Adrenal gland (tissue), 19 donors: Measurements from ENCODE around the gene S100A4. TPM values are rescaled to one million over a fixed set of nuclear protein-coding genes. Genes with fewer than 3 reads are reported as not detected.
"Not testable (repeated sequence)": the region's sequence is repeated elsewhere in the genome, so short reads cannot be mapped to it uniquely, and the experiment has no call there.

Experiments
- DNase-seq, 7 donors: peaks; one replicate each; pipeline ENCODE4 v3.0.0-alpha.2; 2019 to 2020
- H3K27ac ChIP-seq, 5 donors: fragments of 200-600 bp; sonication (generic) in 4 of 5; 1 replicate in 3 of 5; 2 replicates in 2 of 5; pipeline versions ENCODE4 v1.5.1 to v1.8.0; 2016 to 2020; ENCODE audit warnings: mild to moderate bottlenecking in 1 of 5
- H3K27me3 ChIP-seq: fragments of 200-600 bp; 2 replicates; pipeline ENCODE4 v1.8.0; 2021
- H3K36me3 ChIP-seq, 2 donors: fragments of 200-600 bp; replicated peaks in 1 of 2; 1 replicate in 1 of 2; 2 replicates in 1 of 2; pipeline versions ENCODE4 v1.5.1 to v1.8.0; 2018 to 2022
- H3K4me1 ChIP-seq, 2 donors: fragments of 200-600 bp; replicated peaks in 1 of 2; 1 replicate in 1 of 2; 2 replicates in 1 of 2; pipeline versions ENCODE4 v1.5.1 to v1.8.0; 2018 to 2021
- H3K4me3 ChIP-seq, 4 donors: fragments of 200-600 bp; sonication (generic) in 3 of 4; one replicate each; pipeline ENCODE4 v1.5.1; 2016 to 2018
- H3K9me3 ChIP-seq, 3 donors: fragments of 200-600 bp; sonication (generic) in 1 of 3; replicated peaks in 1 of 3; 1 replicate in 2 of 3; 2 replicates in 1 of 3; pipeline versions ENCODE4 v1.5.1 to v1.8.0; 2016 to 2021
- CTCF ChIP-seq, 6 experiments: fragments of 450-650 bp in 4 of 6; fragments of 200-600 bp in 2 of 6; sonication (generic) in 1 of 6; IDR thresholded peaks; 1 replicate in 5 of 6; 2 replicates in 1 of 6; pipeline versions ENCODE4 v1.5.1 to v1.8.0; 2016 to 2021; ENCODE audit warnings: antibody characterized with exemption in 6 of 6, mild to moderate bottlenecking in 2 of 6, moderate library complexity in 1 of 6
- POLR2A ChIP-seq, 2 donors: fragments of 450-650 bp; IDR thresholded peaks; one replicate each; pipeline ENCODE4 v1.6.1; 2017; ENCODE audit warnings: antibody characterized with exemption in 2 of 2, mild to moderate bottlenecking in 2 of 2, moderate library complexity in 1 of 2
- WGBS, 4 donors: extraction: QIAGEN DNeasy Blood & Tissue Kit in 2 of 4; methylation state at CpG; one replicate each; pipeline versions ENCODE4 v1.1.5 to v1.1.7; 2013 to 2017; 5-methylcytosine and 5-hydroxymethylcytosine counted together
- intact Hi-C, 2 donors: fragments of 100-400 bp; cut with DNase I; formaldehyde crosslinking; loops; one replicate each; pipeline versions ENCODE4 v1.14.1 to v1.15.0; 2022 to 2023
- long read RNA-seq, 10 donors: library from polyadenylated mRNA in 3 of 10; unstranded in 2 of 10; stranded (forward) in 1 of 10; transcript quantifications; one replicate each; pipeline ENCODE4 v2.0.0 and lab custom pipeline, GENCODE V29; 2021 to 2026
- polyA plus RNA-seq, 3 donors: library from polyadenylated mRNA; stranded (reverse); fragments of 200-250 nt in 2 of 3; fragments of 350-450 nt in 1 of 3; fragmentation: Illumina TruSeq in 1 of 3; extraction: RNeasy Lipid Tissue Mini Kit (QIAGEN cat#74804) in 1 of 3; gene quantifications; one replicate each; pipeline ENCODE4 v1.2.3, GENCODE V29; 2013 to 2014
- total RNA-seq, 9 donors: library from RNA; depleted of rRNA in 4 of 9; stranded (reverse); fragments of >200 nt in 4 of 9; fragments of 120-200 nt in 1 of 9; fragmentation: NEBNext Ultra II Directional in 1 of 9; extraction: Animal tissue kit (Norgen Biotek cat#: 25700) in 1 of 9; gene quantifications; one replicate each; pipeline versions ENCODE4 v1.1.0 to v1.2.4, GENCODE V29; 2013 to 2023
- donor health status: healthy with polysubstance abuse.
- donor health status: Bipolar disorder and iron deficiency.
- donor health status: DM: yes; HTN: yes; CAD: no.
- donor health status: DM: no; HTN: no; CAD: no.
- donor health status: DM: no; HTN: no; CAD: no.
- donor health status: DM: yes; HTN: yes; CAD: no.

The S100A4 gene
- 100 to 1,000 TPM in 4 of 9 donors, 10 to 100 TPM in 4, 1 to 10 TPM in 1; 7.9 to 291 (median 88.0) TPM for total RNA-seq
- 100 to 1,000 TPM in 2 of 3 donors, 10 to 100 TPM in 1; 26.7 to 742 (median 455) TPM for polyA plus RNA-seq
- long read RNA-seq, donor 1, partial matches to known transcripts, result 0 of 3 reads
- long read RNA-seq, donor 1, other reads (novel, unspliced or antisense), result 0 of 3 reads
- long read RNA-seq, donor 2, transcript S100A4-204 (3 exons, 600 nt), result major isoform, 5 of 7 reads
- long read RNA-seq, donor 2, partial matches to known transcripts, result 0 of 7 reads
- long read RNA-seq, donor 2, other reads (novel, unspliced or antisense), result 0 of 7 reads
- long read RNA-seq, donor 3, partial matches to known transcripts, result 0 of 2 reads
- long read RNA-seq, donor 3, other reads (novel, unspliced or antisense), result 0 of 2 reads
- long read RNA-seq, donor 4, transcript S100A4-204 (3 exons, 600 nt), result major isoform, 59 of 66 reads
- long read RNA-seq, donor 4, partial matches to known transcripts, result 0 of 66 reads
- long read RNA-seq, donor 4, other reads (novel, unspliced or antisense), result 0 of 66 reads
- long read RNA-seq, donor 5, transcript S100A4-204 (3 exons, 600 nt), result major isoform, 71 of 79 reads
- long read RNA-seq, donor 5, partial matches to known transcripts, result 0 of 79 reads
- long read RNA-seq, donor 5, other reads (novel, unspliced or antisense), result 1 of 79 reads
- long read RNA-seq, donor 6, transcript S100A4-204 (3 exons, 600 nt), result major isoform, 174 of 190 reads
- long read RNA-seq, donor 6, transcript S100A4-206 (2 exons, 755 nt), result minor isoform, 8 of 190 reads
- long read RNA-seq, donor 6, partial matches to known transcripts, result 2 of 190 reads
- long read RNA-seq, donor 6, other reads (novel, unspliced or antisense), result 4 of 190 reads
- long read RNA-seq, donor 7, transcript S100A4-204 (3 exons, 600 nt), result major isoform, 7 of 8 reads
- long read RNA-seq, donor 7, partial matches to known transcripts, result 0 of 8 reads
- long read RNA-seq, donor 7, other reads (novel, unspliced or antisense), result 0 of 8 reads
- long read RNA-seq, donor 8, transcript S100A4-204 (3 exons, 600 nt), result major isoform, 5 of 8 reads
- long read RNA-seq, donor 8, partial matches to known transcripts, result 0 of 8 reads
- long read RNA-seq, donor 8, other reads (novel, unspliced or antisense), result 0 of 8 reads
- long read RNA-seq, donor 9, partial matches to known transcripts, result 0 of 3 reads
- long read RNA-seq, donor 9, other reads (novel, unspliced or antisense), result 0 of 3 reads
- long read RNA-seq, donor 10, partial matches to known transcripts, result 0 of 2 reads
- long read RNA-seq, donor 10, other reads (novel, unspliced or antisense), result 0 of 2 reads

- Histone ChIP-seq H3K36me3 (no peaks in the 10 kb centered on the region), H3K9me3 (no peaks in the 10 kb centered on the region), H3K4me3 (peak within 1 kb of the TSS in 2 of 4 donors; percentile 2 to 42), H3K27ac (peak within 1 kb of the TSS in 4 of 5 donors; percentile 33 to 90 (median 59)), H3K27me3 (no peaks in the 10 kb centered on the region), H3K4me1 (peaks cover 39 to 49% of the 10 kb centered on the region in 2 donors)
- intact Hi-C loops, result no loop called here
- TF ChIP-seq POLR2A (IDR thresholded peaks at IDR 0.05) (peak in 1 of 2 donors; percentile 29), CTCF (IDR thresholded peaks at IDR 0.05) (no peak)
- WGBS, 4 donors, result 47 to 61% (median 57%) methylated on average over 15 to 19 of the region's 19 CpGs
- DNase-seq, result peak; percentile 91 to 97 (median 96)
Observed at GRCh38 chr1:153545067-153546055, at the start of gene S100A4. Gene S100A4 (minus strand): TSS chr1:153545806. CDS start chr1:153544794, 1,012 bp downstream.

GRCh38 chr1:153592748-153593147, 47.1 kb upstream of the S100A4 start:
- intact Hi-C loops, result no loop called here
- Histone ChIP-seq H3K36me3 (no peaks in the 10 kb centered on the region), H3K27me3 (no peaks in the 10 kb centered on the region), H3K9me3 (no peaks in the 10 kb centered on the region), H3K4me3 (no peak overlapping the region), H3K27ac (peak overlapping the region in 1 of 5 donors; percentile 4), H3K4me1 (peaks cover 12 to 15% of the 10 kb centered on the region in 2 donors)
- WGBS, 4 donors, result 45 to 55% (median 50%) methylated on average over 4 of the region's 4 CpGs
- DNase-seq, result no peak
- TF ChIP-seq CTCF (IDR thresholded peaks at IDR 0.05) (no peak), POLR2A (IDR thresholded peaks at IDR 0.05) (no peak)

- Histone ChIP-seq H3K36me3 (no peaks in the 10 kb centered on the region), H3K4me3 (peak overlapping the region in 1 of 4 donors; percentile 26), H3K9me3 (no peaks in the 10 kb centered on the region), H3K27me3 (no peaks in the 10 kb centered on the region), H3K4me1 (peaks cover 19 to 25% of the 10 kb centered on the region in 2 donors), H3K27ac (peak overlapping the region; percentile 69 to 81 (median 77))
- peak in 4 of 7 donors; percentile 59 to 76 (median 72) for DNase-seq
- no peak for TF ChIP-seq CTCF (IDR thresholded peaks at IDR 0.05)
- peak in 1 of 2 donors; percentile 56 for TF ChIP-seq POLR2A (IDR thresholded peaks at IDR 0.05)
- intact Hi-C loops, result no loop called here
- 23 to 56% (median 47%) methylated on average over 2 of the region's 2 CpGs for WGBS, 4 donors
Observed at GRCh38 chr1:153588482-153588881, 42.9 kb upstream of the S100A4 start.

GRCh38 chr1:153588033-153588432, 42.4 kb upstream of the S100A4 start:
- Histone ChIP-seq H3K4me1 (peaks cover 19 to 25% of the 10 kb centered on the region in 2 donors), H3K27ac (peak overlapping the region; percentile 69 to 81 (median 77)), H3K4me3 (peak overlapping the region in 1 of 4 donors; percentile 26)
- H3K27me3 ChIP-seq, H3K36me3 ChIP-seq, intact Hi-C loops, H3K9me3 ChIP-seq: not testable (repeated sequence)
- 50 to 55% (median 52%) methylated on average over 10 of the region's 10 CpGs for WGBS, 4 donors
- DNase-seq, result peak in 1 of 7 donors; percentile 50
